ENCODE results near the gene SUMO2.

GRCh38 chr17:75228305-75228704 is 45.5 kb upstream of the SUMO2 start:
- no peak for TF ChIP-seq CTCF (conservative IDR thresholded peaks at IDR 0.05; ENCODE audit: low read depth, low read length)
- no peak for TF ChIP-seq BHLHE40 (IDR thresholded peaks at IDR 0.05; ENCODE audit: low read depth, low read length)
- TF ChIP-seq SMC3 (IDR thresholded peaks at IDR 0.05; ENCODE audit: low read depth, low read length) = no peak
- TF ChIP-seq POLR2A (IDR thresholded peaks at IDR 0.05; ENCODE audit: low read depth, low read length) = no peak
- no peak for TF ChIP-seq ELK1 (IDR thresholded peaks at IDR 0.05; ENCODE audit: borderline replicate concordance, low read depth, low read length)
- no peak for TF ChIP-seq MXI1 (IDR thresholded peaks at IDR 0.05; ENCODE audit: borderline replicate concordance, low read depth, low read length)
- TF ChIP-seq CEBPB (IDR thresholded peaks at IDR 0.05; ENCODE audit: low read depth, low read length) = no peak
- TF ChIP-seq RAD21 (IDR thresholded peaks at IDR 0.05; ENCODE audit: low read length) = no peak
- no peak for TF ChIP-seq MAZ (IDR thresholded peaks at IDR 0.05; ENCODE audit: borderline replicate concordance, low read depth, low read length)
- no peak for TF ChIP-seq USF2 (IDR thresholded peaks at IDR 0.05; ENCODE audit: low read depth, low read length)

Measured in IMR-90 (cell line).